ENCODE results near the gene CIPC. TPM values are rescaled to one million over a fixed set of nuclear protein-coding genes. Genes with fewer than 3 reads are reported as not detected.

CIPC gene
- total RNA-seq, 2 experiments from 2014 or later, result 20.9 to 43.4 TPM

- H3K4me1 ChIP-seq (ENCODE audit: insufficient read depth, low read length, poor library complexity, severe bottlenecking), result peaks cover 32% of the 10 kb centered on the region
- peaks cover 46% of the 10 kb centered on the region for H3K36me3 ChIP-seq (ENCODE audit: insufficient read depth, low read length)
- no peaks in the 10 kb centered on the region for H3K9me3 ChIP-seq (ENCODE audit: low read length)
- no peaks in the 10 kb centered on the region for H4K20me1 ChIP-seq (ENCODE audit: insufficient read depth, low read length)
- peaks cover 39% of the 10 kb centered on the region; the same call in 1 of the 2 replicates for H3K79me2 ChIP-seq (ENCODE audit: insufficient read depth, low read depth, low read length)
- intact Hi-C loops (cut with micrococcal nuclease; ENCODE audit: unreplicated experiment), result no loop called here
- no TSS peak for BruUV-seq (replicated peaks)
- no peaks in the 10 kb centered on the region for H3K9me2 ChIP-seq (ENCODE audit: insufficient read depth, low read length)
- H2AFZ ChIP-seq (ENCODE audit: low read length), result no peak overlapping the region
- TF ChIP-seq CTCF (conservative IDR thresholded peaks at IDR 0.05; ENCODE audit: low read length), result no peak
- TF ChIP-seq EZH2phosphoT487 (IDR thresholded peaks at IDR 0.05; ENCODE audit: borderline replicate concordance, low read depth, low read length), result no peak
- H3K4me3 ChIP-seq (ENCODE audit: low read depth, low read length, poor library complexity, severe bottlenecking), result no peak overlapping the region
- H3K4me2 ChIP-seq (ENCODE audit: low read length), result no peak overlapping the region
- no peak for DNase-seq (ENCODE audit: low spot score)
- no peak overlapping the region for H3K27ac ChIP-seq (ENCODE audit: low read depth, low read length, poor library complexity, severe bottlenecking)
- CTCF ChIA-PET (ENCODE audit: unreplicated experiment), result interaction anchor here (0.6 to 1.1 kb wide), 2 partner anchors 17 to 849 kb away, joined by 3 read pairs; no protein-coding TSS in a partner anchor
- POLR2A ChIA-PET, result interaction anchor here (0.6 to 1.1 kb wide), 2 partner anchors 10 to 12 kb away, joined by 3 to 5 read pairs; no protein-coding TSS in a partner anchor
Observed at GRCh38 chr14:77104393-77104792, 6.3 kb downstream of the CIPC start.

GRCh38 chr14:77105145-77105939 lies 7.3 kb downstream of the CIPC start:
- intact Hi-C loops (cut with micrococcal nuclease; ENCODE audit: unreplicated experiment), result no loop called here
- POLR2A ChIA-PET, result interaction anchor here (0.6 to 1.0 kb wide), 2 partner anchors 9 to 16 kb away, joined by 3 to 5 read pairs; no protein-coding TSS in a partner anchor

More at GRCh38 chr14:77105145-77105939, 7.3 kb downstream of the CIPC start:
- no TSS peak for BruUV-seq (replicated peaks)
- CTCF ChIA-PET (ENCODE audit: unreplicated experiment), result interaction anchor here (1.1 kb wide), 1 partner anchor 16 kb away, joined by 3 read pairs; no protein-coding TSS in a partner anchor
- peaks cover 56% of the 10 kb centered on the region for H3K36me3 ChIP-seq (ENCODE audit: insufficient read depth, low read length)
- no peak overlapping the region for H3K4me2 ChIP-seq (ENCODE audit: low read length)
- H4K20me1 ChIP-seq (ENCODE audit: insufficient read depth, low read length), result no peaks in the 10 kb centered on the region
- peaks cover 22% of the 10 kb centered on the region for H3K4me1 ChIP-seq (ENCODE audit: insufficient read depth, low read length, poor library complexity, severe bottlenecking)
- H2AFZ ChIP-seq (ENCODE audit: low read length), result no peak overlapping the region
- no peak overlapping the region for H3K27ac ChIP-seq (ENCODE audit: low read depth, low read length, poor library complexity, severe bottlenecking)
- TF ChIP-seq EZH2phosphoT487 (IDR thresholded peaks at IDR 0.05; ENCODE audit: borderline replicate concordance, low read depth, low read length) (no peak), CTCF (conservative IDR thresholded peaks at IDR 0.05; ENCODE audit: low read length) (no peak)
- no peak for DNase-seq (ENCODE audit: low spot score)
- H3K4me3 ChIP-seq (ENCODE audit: low read depth, low read length, poor library complexity, severe bottlenecking), result no peak overlapping the region
- H3K79me2 ChIP-seq (ENCODE audit: insufficient read depth, low read depth, low read length), result peaks cover 29% of the 10 kb centered on the region; the same call in 1 of the 2 replicates
- no peaks in the 10 kb centered on the region for H3K9me3 ChIP-seq (ENCODE audit: low read length)
- H3K9me2 ChIP-seq (ENCODE audit: insufficient read depth, low read length), result no peaks in the 10 kb centered on the region
